ENCODE data around the gene GASK1A. TPM values are rescaled to one million over a fixed set of nuclear protein-coding genes. Genes with fewer than 3 reads are reported as not detected.

GASK1A gene
- polyA plus RNA-seq, 1 experiment, result 0.43 TPM

GRCh38 chr3:42980209-42980608 is 1.1 kb downstream of the GASK1A start:
- no peak for TF ChIP-seq CTCF (IDR thresholded peaks at IDR 0.05; ENCODE audit: low read depth, low read length)
- Histone ChIP-seq H3K9me3 (ENCODE audit: control insufficient read depth, insufficient read depth, low read length) (peaks cover 2% of the 10 kb centered on the region; the same call in 1 of the 2 replicates), H3K27ac (ENCODE audit: low read depth, low read length) (no peak overlapping the region), H3K4me3 (ENCODE audit: low read depth, low read length) (no peak overlapping the region), H3K27me3 (ENCODE audit: control insufficient read depth, insufficient read depth, low read length) (peaks cover 35% of the 10 kb centered on the region)
- no peak for DNase-seq (ENCODE audit: low read depth, low spot score)
- ChIA-PET CTCF (interaction anchor here (1.3 to 1.6 kb wide), 2 partner anchors 18 to 174 kb away, joined by 3 to 6 read pairs; no protein-coding TSS in a partner anchor), POLR2A (no interaction called here)

- no peak for DNase-seq (ENCODE audit: low read depth, low spot score)
- POLR2A ChIA-PET, result no interaction called here
- no peak overlapping the region for H3K27ac ChIP-seq (ENCODE audit: low read depth, low read length)
- H3K4me3 ChIP-seq (ENCODE audit: low read depth, low read length), result no peak overlapping the region
- peaks cover 2% of the 10 kb centered on the region; the same call in 1 of the 2 replicates for H3K9me3 ChIP-seq (ENCODE audit: control insufficient read depth, insufficient read depth, low read length)
- CTCF ChIA-PET, result interaction anchor here (1.0 kb wide), 1 partner anchor 19 kb away, joined by 3 read pairs; no protein-coding TSS in a partner anchor
- peaks cover 35% of the 10 kb centered on the region for H3K27me3 ChIP-seq (ENCODE audit: control insufficient read depth, insufficient read depth, low read length)
- TF ChIP-seq CTCF (IDR thresholded peaks at IDR 0.05; ENCODE audit: low read depth, low read length), result no peak
These were observed 1.8 kb downstream of the GASK1A start for GRCh38 chr3:42980909-42981308.

- no peaks in the 10 kb centered on the region; the same call in 1 of the 2 replicates for H3K9me3 ChIP-seq (ENCODE audit: control insufficient read depth, insufficient read depth, low read length)
- H3K27me3 ChIP-seq (ENCODE audit: control insufficient read depth, insufficient read depth, low read length), result peaks cover 35% of the 10 kb centered on the region
- no peak for TF ChIP-seq CTCF (IDR thresholded peaks at IDR 0.05; ENCODE audit: low read depth, low read length)
- no peak for DNase-seq (ENCODE audit: low read depth, low spot score)
- H3K27ac ChIP-seq (ENCODE audit: low read depth, low read length), result no peak overlapping the region
- no peak overlapping the region for H3K4me3 ChIP-seq (ENCODE audit: low read depth, low read length)
- ChIA-PET CTCF (interaction anchor here (0.7 to 1.7 kb wide), 2 partner anchors 15 to 21 kb away, joined by 4 to 5 read pairs; no protein-coding TSS in a partner anchor), POLR2A (no interaction called here)
These were observed 3.7 kb downstream of the GASK1A start for GRCh38 chr3:42982645-42983412.

- Histone ChIP-seq H3K9me3 (ENCODE audit: control insufficient read depth, insufficient read depth, low read length) (no peaks in the 10 kb centered on the region; the same call in 1 of the 2 replicates), H3K27ac (ENCODE audit: low read depth, low read length) (no peak overlapping the region), H3K4me3 (ENCODE audit: low read depth, low read length) (no peak overlapping the region), H3K27me3 (ENCODE audit: control insufficient read depth, insufficient read depth, low read length) (peaks cover 24% of the 10 kb centered on the region)
- ChIA-PET POLR2A (no interaction called here), CTCF (no interaction called here)
- TF ChIP-seq CTCF (IDR thresholded peaks at IDR 0.05; ENCODE audit: low read depth, low read length), result no peak
- DNase-seq (ENCODE audit: low read depth, low spot score), result no peak
These were observed 4.8 kb downstream of the GASK1A start for GRCh38 chr3:42983927-42984326.

GRCh38 chr3:42984701-42985100 is 5.6 kb downstream of the GASK1A start:
- no peak for DNase-seq (ENCODE audit: low read depth, low spot score)
- H3K9me3 ChIP-seq (ENCODE audit: control insufficient read depth, insufficient read depth, low read length), result no peaks in the 10 kb centered on the region; the same call in 1 of the 2 replicates
- H3K27me3 ChIP-seq (ENCODE audit: control insufficient read depth, insufficient read depth, low read length), result peaks cover 19% of the 10 kb centered on the region
- ChIA-PET CTCF (no interaction called here), POLR2A (no interaction called here)
- H3K4me3 ChIP-seq (ENCODE audit: low read depth, low read length), result no peak overlapping the region
- no peak for TF ChIP-seq CTCF (IDR thresholded peaks at IDR 0.05; ENCODE audit: low read depth, low read length)
- no peak overlapping the region for H3K27ac ChIP-seq (ENCODE audit: low read depth, low read length)
